Neural progenitor cell (in vitro differentiated cells): ENCODE data around the gene WWOX.

Experiments used
- EZH2 ChIP-seq: fragments of 200-600 bp; sonication (generic); IDR thresholded peaks from 2 replicates; pipeline ENCODE4 v1.6.1; 2017; ENCODE audit warnings: antibody characterized with exemption, mild to moderate bottlenecking, moderate library complexity
- EZH2phosphoT487 ChIP-seq: fragments of 200-600 bp; sonication (generic); IDR thresholded peaks from 2 replicates; pipeline ENCODE4 v1.6.1; 2017; ENCODE audit warnings: antibody characterized with exemption
- TF ChIP-seq, protein P1 (sequence below): fragments of 200-600 bp; sonication (generic); IDR thresholded peaks from 2 replicates; pipeline ENCODE4 v1.5.1; 2017; ENCODE audit warnings: antibody characterized with exemption, mild to moderate bottlenecking

DNA sequence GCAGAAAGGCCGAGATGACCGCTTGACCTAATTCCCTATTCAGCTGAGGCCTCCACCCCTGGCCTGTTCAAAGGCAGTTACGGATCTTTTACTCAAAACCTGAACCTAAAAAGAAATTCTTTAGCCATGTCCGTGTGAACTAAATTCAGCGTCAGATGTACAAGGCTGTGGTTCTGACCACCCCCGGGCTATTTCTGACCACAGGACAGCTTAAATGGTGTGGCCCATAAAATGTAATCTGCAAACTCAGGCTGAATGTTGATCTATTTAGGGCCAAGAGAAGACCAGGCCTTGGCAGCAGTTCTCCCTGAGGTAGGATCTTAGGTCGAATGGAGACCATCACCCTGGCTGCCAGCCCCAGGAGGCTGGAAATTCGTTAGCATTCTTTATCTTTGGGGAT is 485.5 kb downstream of the WWOX start:
- no peak for TF ChIP-seq EZH2
- TF ChIP-seq, protein P1, sequence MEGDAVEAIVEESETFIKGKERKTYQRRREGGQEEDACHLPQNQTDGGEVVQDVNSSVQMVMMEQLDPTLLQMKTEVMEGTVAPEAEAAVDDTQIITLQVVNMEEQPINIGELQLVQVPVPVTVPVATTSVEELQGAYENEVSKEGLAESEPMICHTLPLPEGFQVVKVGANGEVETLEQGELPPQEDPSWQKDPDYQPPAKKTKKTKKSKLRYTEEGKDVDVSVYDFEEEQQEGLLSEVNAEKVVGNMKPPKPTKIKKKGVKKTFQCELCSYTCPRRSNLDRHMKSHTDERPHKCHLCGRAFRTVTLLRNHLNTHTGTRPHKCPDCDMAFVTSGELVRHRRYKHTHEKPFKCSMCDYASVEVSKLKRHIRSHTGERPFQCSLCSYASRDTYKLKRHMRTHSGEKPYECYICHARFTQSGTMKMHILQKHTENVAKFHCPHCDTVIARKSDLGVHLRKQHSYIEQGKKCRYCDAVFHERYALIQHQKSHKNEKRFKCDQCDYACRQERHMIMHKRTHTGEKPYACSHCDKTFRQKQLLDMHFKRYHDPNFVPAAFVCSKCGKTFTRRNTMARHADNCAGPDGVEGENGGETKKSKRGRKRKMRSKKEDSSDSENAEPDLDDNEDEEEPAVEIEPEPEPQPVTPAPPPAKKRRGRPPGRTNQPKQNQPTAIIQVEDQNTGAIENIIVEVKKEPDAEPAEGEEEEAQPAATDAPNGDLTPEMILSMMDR: no peak
- TF ChIP-seq EZH2phosphoT487: no peak
